Activated B cell treated with CpG ODN at 0.5 μM for 24 hours (primary cell): ENCODE results near the gene ATP9A. TPM values are rescaled to one million over a fixed set of nuclear protein-coding genes. Genes with fewer than 3 reads are reported as not detected.

ENCODE experiments used
- ATAC-seq: fragments of 200-7000 bp; cut with Tn5 transposase; one replicate; pipeline ENCODE4 v1.10.0; 2021; ENCODE audit warnings: low read depth, mild to moderate bottlenecking, moderate library complexity
- CTCF ChIA-PET: fragments of 350-600 bp; sonication (Branson Sonifier 250); formaldehyde crosslinking; loops from one replicate; lab custom pipeline; 2021; ENCODE audit warnings: antibody characterized with exemption; lab: Charles Lee
- POLR2A ChIA-PET: fragments of 350-600 bp; sonication (Branson Sonifier 250); formaldehyde crosslinking; loops from one replicate; lab custom pipeline; 2021; ENCODE audit warnings: antibody characterized with exemption; lab: Charles Lee
- DNase-seq: peaks from one replicate; pipeline ENCODE4 v3.0.0; 2022
- H3K27ac Mint-ChIP-seq: one replicate; pipeline ENCODE4 v1.8.0; 2020; ENCODE audit warnings: mixed read lengths
- H3K27me3 Mint-ChIP-seq: one replicate; pipeline ENCODE4 v1.8.0; 2021; ENCODE audit warnings: mixed read lengths
- H3K36me3 Mint-ChIP-seq: one replicate; pipeline ENCODE4 v1.8.0; 2021; ENCODE audit warnings: low read depth, mixed read lengths
- H3K4me1 Mint-ChIP-seq: one replicate; pipeline ENCODE4 v1.8.0; 2021; ENCODE audit warnings: mixed read lengths
- H3K4me3 Mint-ChIP-seq: one replicate; pipeline ENCODE4 v1.8.0; 2020; ENCODE audit warnings: mild to moderate bottlenecking, mixed read lengths
- H3K9me3 Mint-ChIP-seq: one replicate; pipeline ENCODE4 v1.8.0; 2020; ENCODE audit warnings: mixed read lengths
- CTCF ChIP-seq: fragments of 200-600 bp; IDR thresholded peaks from one replicate; pipeline ENCODE4 v1.8.0; 2022; ENCODE audit warnings: antibody characterized with exemption, mild to moderate bottlenecking
- intact Hi-C: fragments of 100-400 bp; cut with micrococcal nuclease; formaldehyde crosslinking; loops from one replicate; pipeline ENCODE4 v1.15.1; 2024
- total RNA-seq: library from RNA; stranded (reverse); gene quantifications from 2 replicates; pipeline ENCODE4 v1.2.3, GENCODE V29; 2022

The ATP9A gene
- total RNA-seq, 1 donor from 2014 or later: 0.07 TPM

- ATAC-seq (no peak), DNase-seq (no peak)
- no peak for TF ChIP-seq CTCF
- Mint-ChIP-seq H3K4me1 (no peaks in the 10 kb centered on the region), H3K36me3 (no peaks in the 10 kb centered on the region), H3K27ac (no peak overlapping the region), H3K27me3 (peaks cover 13% of the 10 kb centered on the region), H3K9me3 (no peaks in the 10 kb centered on the region), H3K4me3 (no peak overlapping the region)
- ChIA-PET POLR2A (no interaction called here), CTCF (no interaction called here)
- intact Hi-C loops: no loop called here
Observed at GRCh38 chr20:51710361-51710894, 57.8 kb downstream of the ATP9A start.

GRCh38 chr20:51705400-51705799 lies 62.8 kb downstream of the ATP9A start:
- Mint-ChIP-seq H3K4me1 (no peaks in the 10 kb centered on the region), H3K4me3 (no peak overlapping the region), H3K27ac (no peak overlapping the region), H3K36me3 (no peaks in the 10 kb centered on the region), H3K9me3 (no peaks in the 10 kb centered on the region), H3K27me3 (peaks cover 13% of the 10 kb centered on the region)
- DNase-seq (no peak), ATAC-seq (no peak)
- CTCF ChIA-PET: no interaction called here
- no peak for TF ChIP-seq CTCF
- POLR2A ChIA-PET: no interaction called here
- intact Hi-C loops: no loop called here

GRCh38 chr20:51703400-51704287 lies 64.5 kb downstream of the ATP9A start:
- no peak for TF ChIP-seq CTCF
- POLR2A ChIA-PET: no interaction called here
- CTCF ChIA-PET: no interaction called here

DNA sequence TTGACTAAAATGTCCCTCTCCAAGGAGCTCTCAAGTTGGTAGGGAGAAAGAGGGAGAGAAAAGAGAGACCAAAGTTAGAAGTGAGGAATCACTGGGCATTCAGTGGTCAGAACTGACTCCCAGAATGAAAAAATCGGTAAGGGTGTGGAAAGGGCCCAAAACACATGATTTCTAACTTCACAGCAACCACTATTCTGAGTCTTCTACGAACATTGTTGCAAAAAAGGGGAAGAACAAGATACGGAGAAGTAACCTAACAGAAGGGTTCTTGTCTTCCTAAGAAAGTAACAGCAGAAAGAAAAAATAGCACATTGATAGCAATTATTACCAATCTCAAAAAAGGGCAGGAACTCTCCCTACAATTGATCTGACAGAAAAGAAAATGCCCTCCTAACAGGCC lies 65.6 kb downstream of the ATP9A start:
- no peak overlapping the region for H3K4me3 Mint-ChIP-seq
- ChIA-PET CTCF (no interaction called here), POLR2A (no interaction called here)
- no peaks in the 10 kb centered on the region for H3K36me3 Mint-ChIP-seq
- no peaks in the 10 kb centered on the region for H3K4me1 Mint-ChIP-seq
- DNase-seq (no peak), ATAC-seq (no peak)
- H3K27me3 Mint-ChIP-seq: peaks cover 13% of the 10 kb centered on the region
- H3K27ac Mint-ChIP-seq: no peak overlapping the region
- TF ChIP-seq CTCF: no peak
- no peaks in the 10 kb centered on the region for H3K9me3 Mint-ChIP-seq
- intact Hi-C loops: no loop called here

More at GRCh38 chr20:51703400-51704287, 64.5 kb downstream of the ATP9A start:
- H3K27ac Mint-ChIP-seq: no peak overlapping the region
- H3K4me3 Mint-ChIP-seq: no peak overlapping the region
- peaks cover 13% of the 10 kb centered on the region for H3K27me3 Mint-ChIP-seq
- DNase-seq: no peak
- H3K9me3 Mint-ChIP-seq: no peaks in the 10 kb centered on the region
- H3K4me1 Mint-ChIP-seq: no peaks in the 10 kb centered on the region
- intact Hi-C loops: no loop called here
- ATAC-seq: no peak
- H3K36me3 Mint-ChIP-seq: no peaks in the 10 kb centered on the region

DNA sequence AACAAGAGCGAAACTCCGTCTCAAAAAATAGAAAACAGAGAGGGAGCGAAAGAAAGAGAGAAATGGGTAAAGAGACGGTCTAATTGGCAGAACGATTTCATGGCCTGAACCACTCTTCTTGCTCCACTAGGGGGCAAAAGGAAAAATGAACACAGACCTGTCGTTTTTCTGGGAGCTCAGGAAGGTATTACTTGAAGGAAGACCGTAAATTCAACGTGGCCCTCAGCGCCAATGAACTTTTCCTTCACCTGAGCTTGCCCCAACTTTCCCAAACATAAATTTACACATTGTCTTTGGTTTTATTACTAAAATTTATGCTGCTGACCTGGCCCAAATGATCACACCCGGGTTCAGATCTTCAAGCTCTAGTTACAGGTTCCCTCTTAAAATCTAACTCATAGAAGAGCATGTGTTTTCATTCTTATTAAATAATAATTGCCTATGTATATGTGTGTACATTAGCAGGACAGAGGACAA lies 67.3 kb downstream of the ATP9A start:
- DNase-seq: no peak
- H3K27me3 Mint-ChIP-seq: peaks cover 6% of the 10 kb centered on the region

More for the DNA sequence above, 67.3 kb downstream of the ATP9A start:
- H3K9me3 Mint-ChIP-seq: no peaks in the 10 kb centered on the region
- intact Hi-C loops: no loop called here
- H3K36me3 Mint-ChIP-seq: no peaks in the 10 kb centered on the region
- ChIA-PET POLR2A (no interaction called here), CTCF (interaction anchor here (1.3 kb wide), 1 partner anchor 80 kb away, joined by 3 read pairs; no protein-coding TSS in a partner anchor)
- TF ChIP-seq CTCF: no peak
- ATAC-seq: no peak
- H3K4me1 Mint-ChIP-seq: no peaks in the 10 kb centered on the region
- no peak overlapping the region for H3K27ac Mint-ChIP-seq
- H3K4me3 Mint-ChIP-seq: no peak overlapping the region
